HL-60 (cell line): ENCODE measurements around the gene MSI2.

ENCODE experiments used
- DNase-seq, 2 experiments: peaks; one replicate each; pipeline ENCODE4 v3.0.0-alpha.2; 2010 to 2020; ENCODE audit warnings: low read depth in 1 of 2, low spot score in 1 of 2
- H3K27ac ChIP-seq: fragments of 250-450 bp; sonication (Bioruptor Pico); replicated peaks from 2 replicates; pipeline ENCODE4 v1.5.1; 2020; ENCODE audit warnings: mild to moderate bottlenecking, moderate library complexity
- H3K27me3 ChIP-seq: fragments of 250-450 bp; sonication (Bioruptor Pico); 2 replicates; pipeline ENCODE4 v1.5.1; 2021; ENCODE audit warnings: mild to moderate bottlenecking, moderate library complexity; ENCODE audit not compliant: insufficient read depth, poor library complexity, severe bottlenecking
- H3K4me3 ChIP-seq: replicated peaks from 2 replicates; pipeline ENCODE4 v1.5.1; 2011; ENCODE audit warnings: mild to moderate bottlenecking, control low read depth, low read length; ENCODE audit not compliant: insufficient read depth
- CTCF ChIP-seq: IDR thresholded peaks from one replicate; pipeline ENCODE4 v1.5.1; 2011; ENCODE audit warnings: low read length, control low read depth, inconsistent platforms; ENCODE audit not compliant: insufficient read depth
- GABPA ChIP-seq: IDR thresholded peaks from 2 replicates; pipeline ENCODE4 v1.6.1; 2012; ENCODE audit warnings: low read depth
- POLR2AphosphoS5 ChIP-seq: IDR thresholded peaks from 2 replicates; pipeline ENCODE4 v1.6.1; 2012; ENCODE audit warnings: low read depth
- REST ChIP-seq: IDR thresholded peaks from 2 replicates; pipeline ENCODE4 v1.6.1; 2012; ENCODE audit warnings: low read depth; ENCODE audit not compliant: insufficient replicate concordance
- SPI1 ChIP-seq: IDR thresholded peaks from 2 replicates; pipeline ENCODE4 v1.6.1; 2012; ENCODE audit warnings: low read depth, mild to moderate bottlenecking, borderline replicate concordance

MSI2 gene

GRCh38 chr17:57543230-57543629, 286.9 kb downstream of the MSI2 start:
- H3K4me3 ChIP-seq = no peak overlapping the region
- no peak for TF ChIP-seq SPI1
- no peak for TF ChIP-seq POLR2AphosphoS5
- H3K27me3 ChIP-seq = no peaks in the 10 kb centered on the region
- no peak overlapping the region for H3K27ac ChIP-seq
- DNase-seq = no peak

GRCh38 chr17:57544401-57544800, 288.1 kb downstream of the MSI2 start:
- H3K4me3 ChIP-seq = no peak overlapping the region
- DNase-seq = no peak
- no peaks in the 10 kb centered on the region for H3K27me3 ChIP-seq
- TF ChIP-seq POLR2AphosphoS5 (no peak), GABPA (no peak), REST (no peak), CTCF (no peak), SPI1 (no peak)
- no peak overlapping the region for H3K27ac ChIP-seq

- TF ChIP-seq SPI1 = no peak
- DNase-seq = no peak
- Histone ChIP-seq H3K4me3 (no peak overlapping the region), H3K27ac (no peak overlapping the region), H3K27me3 (no peaks in the 10 kb centered on the region)
These were observed 288.6 kb downstream of the MSI2 start for GRCh38 chr17:57544834-57545463.

- no peak for DNase-seq
- H3K27ac ChIP-seq = no peak overlapping the region
- no peak for TF ChIP-seq CTCF
- no peak for TF ChIP-seq SPI1
These were observed 289.5 kb downstream of the MSI2 start for GRCh38 chr17:57545731-57546342.

GRCh38 chr17:57548421-57549410, 292.4 kb downstream of the MSI2 start:
- Histone ChIP-seq H3K27ac (no peak overlapping the region), H3K27me3 (no peaks in the 10 kb centered on the region), H3K4me3 (no peak overlapping the region)
- TF ChIP-seq SPI1 = no peak
- TF ChIP-seq REST = no peak
- no peak for TF ChIP-seq POLR2AphosphoS5
- no peak for TF ChIP-seq GABPA
- TF ChIP-seq CTCF = no peak
- DNase-seq = no peak

More at GRCh38 chr17:57545731-57546342, 289.5 kb downstream of the MSI2 start:
- no peak overlapping the region for H3K4me3 ChIP-seq
- H3K27me3 ChIP-seq = no peaks in the 10 kb centered on the region
